ENCODE measurements around the gene ANXA6. TPM values are rescaled to one million over a fixed set of nuclear protein-coding genes. Genes with fewer than 3 reads are reported as not detected.

ANXA6 gene
- polyA plus RNA-seq, 1 donor (not counting 4 experiments of a cell fraction or from before 2014, with no cell fraction given) = 37.0 TPM

DNA sequence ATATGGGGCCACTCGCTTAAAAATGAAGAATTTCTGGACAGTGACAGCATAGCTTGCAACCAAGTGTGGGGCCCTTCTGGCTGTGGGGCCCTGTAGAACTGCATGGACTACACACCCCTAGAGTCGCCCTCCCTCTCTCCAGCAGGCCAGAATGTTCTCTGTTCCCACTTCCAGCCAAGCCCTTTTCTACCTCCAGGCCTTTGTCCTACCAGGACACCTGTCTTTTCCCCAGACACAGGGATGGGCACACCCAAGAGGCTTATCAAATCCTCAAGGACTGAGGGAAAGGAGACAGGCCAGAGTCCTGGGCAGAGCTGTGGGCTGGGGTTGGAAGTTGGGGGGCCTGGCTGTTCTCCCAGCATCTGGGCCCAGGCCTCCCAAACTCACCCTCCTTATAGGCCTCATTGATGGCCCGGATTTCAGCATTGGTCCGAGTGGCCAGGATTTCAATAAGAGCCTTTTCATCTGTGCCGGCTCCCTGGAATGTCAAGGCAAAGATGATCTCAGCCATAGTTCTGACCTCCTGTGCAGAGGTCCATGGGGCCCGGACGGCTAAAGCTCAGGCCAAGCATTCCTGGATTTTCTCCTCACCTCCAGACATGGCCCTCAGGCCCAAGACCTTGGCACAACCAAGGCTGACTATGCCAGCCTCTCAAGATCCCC, 38.5 kb downstream of the ANXA6 start:
- no peak overlapping the region for H3K27ac ChIP-seq (ENCODE audit: control insufficient read depth, insufficient read depth, low read length)
- H2AFZ ChIP-seq (ENCODE audit: control insufficient read depth, low read length) = no peak overlapping the region
- no peak overlapping the region for H3K4me2 ChIP-seq (ENCODE audit: control insufficient read depth, extremely low read depth, insufficient read depth, low read depth, low read length)
- H3K4me3 ChIP-seq (ENCODE audit: control insufficient read depth in 2 of 3, extremely low read depth in 1 of 3, insufficient read depth in 2 of 3, low read depth in 1 of 3, low read length in 3 of 3) = no peak overlapping the region
- no peak for FAIRE-seq
- no peaks in the 10 kb centered on the region for H4K20me1 ChIP-seq (ENCODE audit: control insufficient read depth, extremely low read depth, insufficient read depth, low read length)
- H3K36me3 ChIP-seq (ENCODE audit: control insufficient read depth in 2 of 2, extremely low read depth in 1 of 2, insufficient read depth in 2 of 2, low read length in 2 of 2) = no peaks in the 10 kb centered on the region
- H3K27me3 ChIP-seq (ENCODE audit: control insufficient read depth, extremely low read depth, insufficient read depth, low read length) = no peaks in the 10 kb centered on the region
- no peaks in the 10 kb centered on the region for H3K9me3 ChIP-seq (ENCODE audit: control insufficient read depth, low read depth, low read length)
- no peaks in the 10 kb centered on the region for H3K4me1 ChIP-seq (ENCODE audit: control insufficient read depth, extremely low read depth, insufficient read depth, low read length)
- no peaks in the 10 kb centered on the region for H3K79me2 ChIP-seq (ENCODE audit: control insufficient read depth, insufficient read depth, low read length)
- H3K9ac ChIP-seq (ENCODE audit: control insufficient read depth, extremely low read depth, insufficient read depth, low read length) = no peak overlapping the region
- dilution Hi-C loops (cut with MboI; ENCODE audit: extremely low pct_ligation_motif_present, low sequenced_read_pairs) = no loop called here
- no peak for DNase-seq (ENCODE audit: low read depth, low spot score)
- TF ChIP-seq, protein P1, sequence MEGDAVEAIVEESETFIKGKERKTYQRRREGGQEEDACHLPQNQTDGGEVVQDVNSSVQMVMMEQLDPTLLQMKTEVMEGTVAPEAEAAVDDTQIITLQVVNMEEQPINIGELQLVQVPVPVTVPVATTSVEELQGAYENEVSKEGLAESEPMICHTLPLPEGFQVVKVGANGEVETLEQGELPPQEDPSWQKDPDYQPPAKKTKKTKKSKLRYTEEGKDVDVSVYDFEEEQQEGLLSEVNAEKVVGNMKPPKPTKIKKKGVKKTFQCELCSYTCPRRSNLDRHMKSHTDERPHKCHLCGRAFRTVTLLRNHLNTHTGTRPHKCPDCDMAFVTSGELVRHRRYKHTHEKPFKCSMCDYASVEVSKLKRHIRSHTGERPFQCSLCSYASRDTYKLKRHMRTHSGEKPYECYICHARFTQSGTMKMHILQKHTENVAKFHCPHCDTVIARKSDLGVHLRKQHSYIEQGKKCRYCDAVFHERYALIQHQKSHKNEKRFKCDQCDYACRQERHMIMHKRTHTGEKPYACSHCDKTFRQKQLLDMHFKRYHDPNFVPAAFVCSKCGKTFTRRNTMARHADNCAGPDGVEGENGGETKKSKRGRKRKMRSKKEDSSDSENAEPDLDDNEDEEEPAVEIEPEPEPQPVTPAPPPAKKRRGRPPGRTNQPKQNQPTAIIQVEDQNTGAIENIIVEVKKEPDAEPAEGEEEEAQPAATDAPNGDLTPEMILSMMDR (optimal IDR thresholded peaks at IDR 0.05 in 1 of 3, IDR thresholded peaks at IDR 0.05 in 1 of 3, conservative IDR thresholded peaks at IDR 0.05 in 1 of 3; ENCODE audit: extremely low read depth in 1 of 3, insufficient read depth in 2 of 3, low read length in 3 of 3) = no peak
- TF ChIP-seq EZH2 (IDR thresholded peaks at IDR 0.05; ENCODE audit: low read length) = no peak
- H3K9me1 ChIP-seq (ENCODE audit: control insufficient read depth, extremely low read depth, insufficient read depth, low read length) = no peaks in the 10 kb centered on the region

DNA sequence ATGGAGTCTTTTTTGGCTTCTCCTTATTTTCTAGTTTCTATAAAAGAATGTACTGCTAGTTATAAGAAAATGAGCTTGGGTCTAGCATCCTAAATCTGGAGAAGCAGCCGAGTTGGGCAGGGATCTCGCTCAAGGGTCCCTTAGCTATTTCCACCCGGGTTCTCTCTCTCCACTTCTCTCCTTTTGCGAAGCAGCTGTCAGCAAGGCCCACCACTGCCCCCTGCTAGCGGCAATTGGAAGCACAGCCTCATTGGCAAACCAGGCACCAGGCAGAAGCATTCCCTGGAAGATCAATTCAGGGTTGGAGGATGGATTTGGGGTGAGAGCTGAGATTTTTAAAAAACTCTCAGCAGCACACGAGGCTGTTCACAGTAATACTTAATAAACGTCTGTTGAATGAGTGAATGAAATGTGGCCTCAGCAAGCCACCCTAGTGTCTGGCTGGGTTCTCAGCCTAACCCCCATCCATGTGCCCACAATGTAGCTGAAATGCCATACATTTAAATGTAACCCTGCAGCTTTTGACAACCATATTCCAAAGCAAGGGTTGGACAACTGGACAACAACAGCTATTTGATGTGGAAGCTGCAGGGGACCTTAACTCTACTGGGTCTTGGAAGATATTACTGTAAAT, 42.2 kb downstream of the ANXA6 start:
- Histone ChIP-seq H4K20me1 (ENCODE audit: control insufficient read depth, extremely low read depth, insufficient read depth, low read length) (no peaks in the 10 kb centered on the region), H3K9me3 (ENCODE audit: control insufficient read depth, low read depth, low read length) (no peaks in the 10 kb centered on the region), H2AFZ (ENCODE audit: control insufficient read depth, low read length) (no peak overlapping the region), H3K79me2 (ENCODE audit: control insufficient read depth, insufficient read depth, low read length) (no peaks in the 10 kb centered on the region), H3K9me1 (ENCODE audit: control insufficient read depth, extremely low read depth, insufficient read depth, low read length) (no peaks in the 10 kb centered on the region), H3K4me3 (ENCODE audit: control insufficient read depth in 2 of 3, extremely low read depth in 1 of 3, insufficient read depth in 2 of 3, low read depth in 1 of 3, low read length in 3 of 3) (no peak overlapping the region), H3K4me1 (ENCODE audit: control insufficient read depth, extremely low read depth, insufficient read depth, low read length) (no peaks in the 10 kb centered on the region), H3K4me2 (ENCODE audit: control insufficient read depth, extremely low read depth, insufficient read depth, low read depth, low read length) (no peak overlapping the region), H3K36me3 (ENCODE audit: control insufficient read depth in 2 of 2, extremely low read depth in 1 of 2, insufficient read depth in 2 of 2, low read length in 2 of 2) (no peaks in the 10 kb centered on the region), H3K27ac (ENCODE audit: control insufficient read depth, insufficient read depth, low read length) (no peak overlapping the region), H3K27me3 (ENCODE audit: control insufficient read depth, extremely low read depth, insufficient read depth, low read length) (no peaks in the 10 kb centered on the region), H3K9ac (ENCODE audit: control insufficient read depth, extremely low read depth, insufficient read depth, low read length) (no peak overlapping the region)
- dilution Hi-C loops (cut with MboI; ENCODE audit: extremely low pct_ligation_motif_present, low sequenced_read_pairs) = no loop called here
- FAIRE-seq (peak; percentile 67), DNase-seq (ENCODE audit: low read depth, low spot score) (peak; percentile 33)
- TF ChIP-seq EZH2 (IDR thresholded peaks at IDR 0.05; ENCODE audit: low read length) = no peak
- TF ChIP-seq, protein P1 (optimal IDR thresholded peaks at IDR 0.05 in 1 of 3, IDR thresholded peaks at IDR 0.05 in 1 of 3, conservative IDR thresholded peaks at IDR 0.05 in 1 of 3; ENCODE audit: extremely low read depth in 1 of 3, insufficient read depth in 2 of 3, low read length in 3 of 3) = peak; percentile 94 to 96 (median 95)
